RPMI7951 (cell line): ENCODE results near the gene PPIG. TPM values are rescaled to one million over a fixed set of nuclear protein-coding genes. Genes with fewer than 3 reads are reported as not detected.
"Not testable (repeated sequence)": the region's sequence is repeated elsewhere in the genome, so short reads cannot be mapped to it uniquely, and the experiment has no call there.

Experiments used
- DNase-seq: peaks from one replicate; pipeline ENCODE4 v3.0.0-alpha.2; 2012; ENCODE audit warnings: low read depth
- total RNA-seq: library from RNA; depleted of rRNA; stranded (reverse); fragments of >200 nt; shearing (Covaris generic); gene quantifications from 2 replicates; pipeline ENCODE4 v1.2.3, GENCODE V29; 2014; rRNA removed

Gene PPIG
- total RNA-seq, 1 experiment from 2014 or later = 25.4 TPM

GRCh38 chr2:169663247-169663646 lies 79.1 kb downstream of the PPIG start:
- DNase-seq = no peak

DNA sequence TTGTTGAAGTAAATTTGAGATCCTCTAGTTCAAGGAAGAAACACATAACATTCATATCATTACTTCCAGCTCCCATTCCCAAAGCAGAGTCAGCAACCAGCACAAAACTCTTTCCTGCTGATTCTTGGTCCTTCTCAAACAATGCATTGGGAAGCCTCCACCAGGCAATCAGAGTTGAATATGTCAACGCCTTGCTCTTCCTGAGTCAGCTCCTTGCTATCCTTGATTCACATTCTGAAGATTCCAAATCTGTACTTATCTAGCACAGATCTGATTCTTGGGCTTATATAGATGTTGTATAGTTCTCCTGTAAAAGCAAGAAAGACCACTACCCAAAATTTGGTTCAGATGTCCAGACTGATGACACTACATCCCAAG lies 80.4 kb downstream of the PPIG start:
- DNase-seq = no peak

DNA sequence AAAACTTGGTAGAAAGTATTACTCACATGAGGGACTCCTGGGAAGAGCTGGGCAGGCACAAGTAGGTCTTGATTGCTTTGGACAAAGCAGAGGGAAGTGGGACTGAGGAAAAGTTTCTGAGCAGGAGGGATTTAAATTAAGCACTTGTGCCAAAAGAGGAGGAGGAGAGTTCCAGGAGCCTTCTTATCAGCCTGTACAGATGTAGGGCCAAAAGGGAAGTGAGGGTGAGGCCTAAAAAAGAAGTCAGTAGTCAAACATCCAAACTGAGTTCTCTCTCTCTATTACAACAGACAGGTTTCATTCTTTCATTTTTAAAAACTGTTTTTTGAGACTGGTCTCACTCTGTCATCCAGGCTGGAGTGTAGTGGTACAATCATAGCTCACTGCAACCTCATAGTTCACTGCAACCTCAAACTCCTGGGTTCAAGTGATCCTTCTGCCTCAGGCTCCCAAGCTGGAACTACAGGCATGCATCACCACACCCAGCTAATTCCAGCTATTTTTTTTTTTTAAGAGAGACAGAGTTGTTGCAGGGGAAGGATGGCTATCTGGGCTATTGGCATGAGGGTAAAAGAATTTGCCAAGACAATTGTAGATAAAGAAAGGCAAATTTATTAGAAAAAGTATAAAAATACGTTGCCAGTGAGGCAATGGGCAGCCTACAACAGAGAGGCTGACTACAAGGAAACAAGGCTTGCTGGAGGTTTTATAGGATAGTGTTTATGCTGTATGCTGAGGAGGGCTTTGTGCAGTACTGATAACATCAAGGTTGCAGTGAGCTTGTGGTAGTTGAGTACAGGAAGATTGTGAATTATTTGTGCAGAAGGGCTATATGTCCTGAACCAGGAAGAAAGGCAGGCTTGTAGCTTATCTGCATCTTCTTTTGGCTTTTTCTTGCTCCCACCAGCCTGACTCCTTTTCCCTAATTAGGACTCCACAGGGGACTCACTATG lies 81.1 kb downstream of the PPIG start:
- no peak for DNase-seq

- no peak for DNase-seq
Observed at GRCh38 chr2:169667583-169667982, 83.4 kb downstream of the PPIG start.

- peak; percentile 26 for DNase-seq
Observed at GRCh38 chr2:169670215-169670651, 86.1 kb downstream of the PPIG start.

- DNase-seq = no peak
Observed at GRCh38 chr2:169670937-169671336, 86.8 kb downstream of the PPIG start.

GRCh38 chr2:169672406-169672805 lies 88.3 kb downstream of the PPIG start:
- DNase-seq = no peak

DNA sequence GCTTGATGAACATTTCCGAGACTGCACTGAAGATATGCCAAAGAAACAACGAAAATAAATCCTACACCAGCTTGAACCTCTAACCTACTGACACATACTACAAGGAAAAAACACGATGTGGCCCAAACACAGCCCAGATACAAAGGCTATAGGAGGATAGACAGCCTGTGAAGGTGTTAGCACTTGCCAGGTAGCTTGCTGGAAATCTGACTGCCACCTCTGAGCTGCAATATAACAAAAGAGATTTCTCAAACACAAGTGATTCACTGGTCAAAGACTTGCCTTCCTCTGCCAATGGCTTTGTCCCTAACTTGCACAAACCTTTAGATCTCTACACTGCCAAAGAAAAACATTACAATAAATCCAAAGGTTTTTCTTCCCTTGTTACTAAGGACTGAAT lies 89.0 kb downstream of the PPIG start:
- DNase-seq = no peak

- no peak for DNase-seq
Observed at GRCh38 chr2:169673921-169674320, 89.8 kb downstream of the PPIG start.

GRCh38 chr2:169676357-169676756 lies 92.2 kb downstream of the PPIG start:
- DNase-seq = no peak

DNA sequence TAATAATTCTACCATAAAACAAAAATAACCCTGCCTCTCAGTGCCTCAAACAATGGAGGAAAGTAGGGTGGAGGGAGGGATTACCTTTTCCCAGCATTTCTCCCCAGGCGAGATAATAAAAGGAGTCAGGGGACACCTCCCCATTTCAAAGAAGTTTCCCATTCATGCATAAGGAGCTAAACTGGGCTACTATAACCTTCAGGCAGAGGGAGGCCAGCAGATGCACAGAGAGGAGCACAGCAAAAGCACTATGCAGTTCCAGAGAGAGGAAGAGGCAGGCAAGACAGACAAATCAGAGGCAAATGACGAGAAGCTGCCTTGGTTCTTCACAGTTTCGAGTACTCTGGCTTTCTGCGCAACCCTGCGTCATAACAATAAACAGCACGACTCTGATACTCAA lies 92.7 kb downstream of the PPIG start:
- DNase-seq = no peak

- no peak for DNase-seq
Observed at GRCh38 chr2:169683054-169683424, 98.9 kb downstream of the PPIG start.

DNA sequence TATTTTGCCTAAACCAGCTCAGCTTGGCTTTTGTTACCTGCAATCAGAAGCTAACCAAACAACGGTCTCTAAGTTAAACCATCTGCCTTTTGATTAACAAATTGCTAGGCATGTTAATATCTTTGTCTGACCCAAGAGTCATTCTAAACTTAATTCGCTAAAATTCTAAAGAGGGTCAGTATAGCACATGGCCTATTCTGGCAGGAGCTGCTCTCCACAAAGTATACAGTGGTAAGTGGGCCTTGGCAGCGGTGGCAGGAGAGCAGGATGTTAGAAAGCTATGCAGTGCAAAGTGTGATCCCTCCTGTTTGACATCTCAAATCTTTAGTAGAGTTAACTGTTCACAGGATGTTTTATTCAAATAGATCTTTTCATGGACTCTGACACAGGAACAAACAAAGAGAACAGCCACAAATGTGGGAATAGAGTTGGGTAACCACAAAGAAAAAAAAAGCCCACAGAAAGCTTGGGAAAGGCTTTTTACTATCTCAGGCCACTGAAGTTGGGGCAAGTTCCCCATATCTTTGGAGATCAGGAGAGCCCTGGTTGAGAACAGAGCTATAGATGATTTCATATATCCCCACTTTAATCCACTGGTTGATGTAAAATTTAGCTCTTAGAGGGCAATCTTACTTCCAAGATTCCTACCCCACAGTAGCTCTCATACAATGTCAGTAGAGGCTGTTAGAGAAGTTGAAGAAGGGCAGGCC lies 99.4 kb downstream of the PPIG start:
- DNase-seq = no peak

- no peak for DNase-seq
Observed at GRCh38 chr2:169684135-169684565, 100.0 kb downstream of the PPIG start.

DNA sequence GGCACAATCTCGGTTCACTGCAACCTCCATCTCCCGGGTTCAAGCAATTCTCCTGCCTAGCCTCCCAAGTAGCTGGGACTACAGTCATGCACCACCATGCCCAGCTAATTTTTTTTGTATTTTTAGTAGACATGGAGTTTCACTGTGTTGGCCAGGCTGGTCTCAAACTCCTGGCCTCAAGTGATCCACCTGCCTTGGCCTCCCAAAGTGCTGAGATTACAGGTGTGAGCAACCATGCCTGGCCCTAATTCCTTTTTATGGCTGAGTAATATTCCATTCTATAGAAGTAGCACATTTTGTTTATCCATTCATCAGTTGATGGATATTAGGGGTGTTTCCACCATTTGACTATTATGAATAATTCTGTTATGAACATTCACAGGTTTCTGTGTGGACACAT lies 100.6 kb downstream of the PPIG start:
- not testable (repeated sequence) for DNase-seq

- not testable (repeated sequence) for DNase-seq
Observed at GRCh38 chr2:169686825-169687224, 102.7 kb downstream of the PPIG start.

GRCh38 chr2:169687943-169688342 lies 103.8 kb downstream of the PPIG start:
- not testable (repeated sequence) for DNase-seq

- no peak for DNase-seq
Observed at GRCh38 chr2:169690958-169691357, 106.8 kb downstream of the PPIG start.

Other genes with a start within 250 kb of the PPIG start
- not detected in 2 replicates for gene LRP2, start 221.8 kb upstream of the PPIG start, total RNA-seq
- 2.2 and 3.1 TPM in 2 replicates for gene BBS5, start 104.9 kb upstream of the PPIG start, total RNA-seq
- gene KLHL41, start 74.6 kb upstream of the PPIG start, total RNA-seq = 0.12 and 0.20 TPM in 2 replicates
- gene FASTKD1, start 10.5 kb upstream of the PPIG start, total RNA-seq = 19.2 and 23.8 TPM in 2 replicates
- gene CFAP210, start 110.1 kb downstream of the PPIG start, total RNA-seq = not detected in 2 replicates
- 2.5 and 6.5 TPM in 2 replicates for gene PHOSPHO2, start 110.1 kb downstream of the PPIG start, total RNA-seq
- 6.0 and 8.9 TPM in 2 replicates for gene KLHL23, start 149.5 kb downstream of the PPIG start, total RNA-seq
- gene SSB, start 214.5 kb downstream of the PPIG start, total RNA-seq = 127 and 164 TPM in 2 replicates
- gene METTL5, start 240.6 kb downstream of the PPIG start, total RNA-seq = 124 and 133 TPM in 2 replicates
- 20.3 and 20.9 TPM in 2 replicates for gene UBR3, start 243.1 kb downstream of the PPIG start, total RNA-seq